Measurements from ENCODE around the gene C1QTNF6.

DNA sequence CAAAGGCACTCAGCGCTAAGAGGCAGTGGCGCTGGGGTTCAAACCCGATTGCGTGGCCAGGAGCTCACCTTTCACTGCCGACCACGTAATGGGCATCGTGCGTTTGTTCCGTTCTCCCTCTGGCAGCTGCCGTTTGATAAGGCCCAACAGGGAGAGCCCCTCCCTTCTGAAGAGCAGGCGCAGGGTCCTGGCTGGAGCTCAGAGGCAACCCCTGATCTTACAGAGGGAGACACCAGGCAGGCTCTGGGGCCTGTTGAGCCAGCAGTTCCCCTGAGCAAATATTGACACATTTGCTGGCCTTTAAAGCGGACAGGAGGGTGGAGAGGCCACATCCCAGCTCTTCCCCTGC is 11.7 kb upstream of the C1QTNF6 start:
- TF ChIP-seq, protein P1, sequence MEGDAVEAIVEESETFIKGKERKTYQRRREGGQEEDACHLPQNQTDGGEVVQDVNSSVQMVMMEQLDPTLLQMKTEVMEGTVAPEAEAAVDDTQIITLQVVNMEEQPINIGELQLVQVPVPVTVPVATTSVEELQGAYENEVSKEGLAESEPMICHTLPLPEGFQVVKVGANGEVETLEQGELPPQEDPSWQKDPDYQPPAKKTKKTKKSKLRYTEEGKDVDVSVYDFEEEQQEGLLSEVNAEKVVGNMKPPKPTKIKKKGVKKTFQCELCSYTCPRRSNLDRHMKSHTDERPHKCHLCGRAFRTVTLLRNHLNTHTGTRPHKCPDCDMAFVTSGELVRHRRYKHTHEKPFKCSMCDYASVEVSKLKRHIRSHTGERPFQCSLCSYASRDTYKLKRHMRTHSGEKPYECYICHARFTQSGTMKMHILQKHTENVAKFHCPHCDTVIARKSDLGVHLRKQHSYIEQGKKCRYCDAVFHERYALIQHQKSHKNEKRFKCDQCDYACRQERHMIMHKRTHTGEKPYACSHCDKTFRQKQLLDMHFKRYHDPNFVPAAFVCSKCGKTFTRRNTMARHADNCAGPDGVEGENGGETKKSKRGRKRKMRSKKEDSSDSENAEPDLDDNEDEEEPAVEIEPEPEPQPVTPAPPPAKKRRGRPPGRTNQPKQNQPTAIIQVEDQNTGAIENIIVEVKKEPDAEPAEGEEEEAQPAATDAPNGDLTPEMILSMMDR (IDR thresholded peaks at IDR 0.05 in 8 of 11, conservative IDR thresholded peaks at IDR 0.05 in 3 of 11) = peak in 5 of 11 experiments; percentile 11 to 50 (median 42)
- no peak for TF ChIP-seq POLR2AphosphoS5 (IDR thresholded peaks at IDR 0.05)
- TF ChIP-seq POLR2A (IDR thresholded peaks at IDR 0.05) = no peak

Data from spleen (tissue), 7 donors.